GM19239 (cell line): ENCODE results near the gene GLE1.
"Not testable (repeated sequence)": the region's sequence is repeated elsewhere in the genome, so short reads cannot be mapped to it uniquely, and the experiment has no call there.

ENCODE experiments used
- DNase-seq: peaks from one replicate; pipeline ENCODE4 v3.0.0; 2011; ENCODE audit warnings: low spot score; ENCODE audit not compliant: insufficient read length
- FAIRE-seq: peaks from 2 replicates; lab custom pipeline; 2011; peaks lifted over from hg19 to GRCh38; lab: Jason Lieb, UNC

Gene GLE1

GRCh38 chr9:128586934-128587333, 82.4 kb downstream of the GLE1 start:
- not testable (repeated sequence) for FAIRE-seq, DNase-seq

- peak; percentile 39 for FAIRE-seq
Measured at GRCh38 chr9:128587453-128587852, 82.9 kb downstream of the GLE1 start.

GRCh38 chr9:128588581-128589233, 84.2 kb downstream of the GLE1 start:
- FAIRE-seq (no peak), DNase-seq (no peak)

More at GRCh38 chr9:128587453-128587852, 82.9 kb downstream of the GLE1 start:
- DNase-seq: no peak
